Epithelial cell of proximal tubule (primary cell): ENCODE results near the gene EXPH5. TPM values are rescaled to one million over a fixed set of nuclear protein-coding genes. Genes with fewer than 3 reads are reported as not detected.

Source experiments
- DNase-seq: peaks from one replicate; pipeline ENCODE4 v3.0.0-alpha.2; 2011; ENCODE audit warnings: low read depth
- H3K4me3 ChIP-seq: 2 replicates; pipeline ENCODE4 v1.5.1; 2011; ENCODE audit warnings: low read depth, mild to moderate bottlenecking, low read length
- CTCF ChIP-seq: conservative IDR thresholded peaks from 2 replicates; pipeline ENCODE4 v1.5.1; 2012; ENCODE audit warnings: low read depth, mild to moderate bottlenecking, low read length
- total RNA-seq: library from RNA; depleted of rRNA; stranded (reverse); fragments of >200 nt; gene quantifications from 2 replicates; pipeline ENCODE4 v1.2.3, GENCODE V29; 2015

Gene EXPH5
- total RNA-seq, 1 donor from 2014 or later = 7.8 TPM

GRCh38 chr11:108568195-108568858, 25.2 kb downstream of the EXPH5 start:
- TF ChIP-seq CTCF = no peak
- DNase-seq = no peak
- H3K4me3 ChIP-seq = no peak overlapping the region

DNA sequence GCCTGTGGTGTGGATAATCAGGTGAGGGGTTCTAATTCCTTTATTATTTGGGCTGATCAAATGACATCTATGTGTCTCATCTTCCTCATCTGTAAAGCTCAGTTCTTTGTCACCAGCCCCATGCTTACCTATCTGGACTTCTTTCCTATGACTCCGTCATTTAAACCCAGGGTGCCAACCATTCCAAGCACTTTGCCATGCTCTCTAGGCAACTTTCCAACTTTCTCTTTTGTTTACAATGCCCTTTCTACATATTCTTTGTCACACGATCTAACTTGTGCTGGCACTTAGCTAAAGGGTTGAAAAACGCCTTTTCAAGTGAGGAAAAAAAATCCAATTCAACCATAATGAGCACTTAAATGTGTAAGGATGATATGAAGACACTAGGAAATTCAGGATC, 27.9 kb downstream of the EXPH5 start:
- H3K4me3 ChIP-seq = no peak overlapping the region
- no peak for DNase-seq
- no peak for TF ChIP-seq CTCF

DNA sequence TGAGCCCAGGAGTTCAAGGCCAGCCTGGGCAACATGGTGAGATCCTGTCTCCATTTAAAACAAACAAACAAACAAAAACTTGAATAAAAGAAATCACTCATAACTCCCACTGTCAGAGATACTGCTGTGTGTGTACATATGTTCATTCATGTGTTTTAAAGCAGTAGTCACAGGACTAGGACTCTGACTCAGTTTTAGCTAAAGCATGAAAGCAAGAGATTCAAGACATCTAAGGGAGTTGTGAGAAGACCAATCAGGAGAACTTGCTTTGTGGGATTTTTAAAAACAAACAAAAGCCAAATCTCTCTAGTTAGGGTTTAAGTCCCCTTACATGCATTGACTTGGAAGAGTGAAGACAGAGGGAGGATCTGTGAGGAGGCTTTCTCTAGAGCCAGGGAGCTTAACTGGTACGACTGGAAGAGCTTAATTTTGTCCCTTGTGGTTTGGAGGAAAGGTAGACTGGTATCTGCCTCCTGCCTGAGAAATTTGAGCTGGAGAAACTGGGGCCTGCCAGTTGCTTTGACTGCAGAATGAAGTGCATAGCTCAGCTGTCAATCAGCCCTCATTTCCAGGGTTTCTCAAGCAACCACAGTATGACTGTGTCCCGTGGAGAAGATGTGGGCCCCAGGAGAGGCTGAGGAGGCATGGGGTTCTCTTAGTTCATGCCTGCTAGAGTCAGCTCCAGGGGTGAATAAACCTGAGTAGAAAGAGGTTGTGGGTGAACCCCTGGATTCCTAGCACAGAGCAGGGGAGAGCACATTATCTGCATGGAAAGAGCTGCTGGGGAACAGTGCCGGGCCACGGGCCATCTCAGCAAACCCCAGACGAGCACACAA, 30.6 kb downstream of the EXPH5 start:
- no peak for TF ChIP-seq CTCF
- no peak overlapping the region for H3K4me3 ChIP-seq
- no peak for DNase-seq

GRCh38 chr11:108561535-108561991, 32.0 kb downstream of the EXPH5 start:
- no peak for TF ChIP-seq CTCF
- DNase-seq = no peak
- H3K4me3 ChIP-seq = no peak overlapping the region

DNA sequence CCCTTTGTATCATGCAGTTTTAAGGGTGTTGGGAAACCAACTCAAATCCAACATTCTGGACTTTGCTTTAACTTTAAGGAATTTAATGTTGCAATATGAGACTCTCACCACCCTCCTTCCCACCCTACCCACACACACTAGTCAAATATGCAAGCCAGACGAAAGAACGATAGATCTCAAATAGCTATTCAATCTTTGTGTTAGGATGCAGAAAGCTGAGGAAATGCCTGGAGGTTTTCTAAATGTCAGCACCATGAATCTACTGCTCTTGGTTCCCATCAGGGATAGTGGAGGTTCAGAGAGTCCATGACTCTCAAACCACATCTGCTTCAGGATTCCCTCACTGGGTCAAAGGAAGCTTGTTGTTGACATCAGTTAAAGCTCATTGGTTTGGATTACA, 33.7 kb downstream of the EXPH5 start:
- TF ChIP-seq CTCF = no peak
- H3K4me3 ChIP-seq = no peak overlapping the region
- no peak for DNase-seq

- DNase-seq = no peak
- no peak overlapping the region for H3K4me3 ChIP-seq
- TF ChIP-seq CTCF = no peak
These were observed 34.2 kb downstream of the EXPH5 start for GRCh38 chr11:108559340-108559739.
